HG02870 (cell line): ENCODE data around the gene HIBCH.
"Not testable (repeated sequence)": the region's sequence is repeated elsewhere in the genome, so short reads cannot be mapped to it uniquely, and the experiment has no call there.

Source experiments
- ATAC-seq: cut with Tn5 transposase; IDR thresholded peaks from one replicate; pipeline ENCODE4 v1.9.1; 2021; ENCODE audit warnings: mild to moderate bottlenecking, moderate library complexity; ENCODE audit not compliant: unreplicated experiment

HIBCH gene

DNA sequence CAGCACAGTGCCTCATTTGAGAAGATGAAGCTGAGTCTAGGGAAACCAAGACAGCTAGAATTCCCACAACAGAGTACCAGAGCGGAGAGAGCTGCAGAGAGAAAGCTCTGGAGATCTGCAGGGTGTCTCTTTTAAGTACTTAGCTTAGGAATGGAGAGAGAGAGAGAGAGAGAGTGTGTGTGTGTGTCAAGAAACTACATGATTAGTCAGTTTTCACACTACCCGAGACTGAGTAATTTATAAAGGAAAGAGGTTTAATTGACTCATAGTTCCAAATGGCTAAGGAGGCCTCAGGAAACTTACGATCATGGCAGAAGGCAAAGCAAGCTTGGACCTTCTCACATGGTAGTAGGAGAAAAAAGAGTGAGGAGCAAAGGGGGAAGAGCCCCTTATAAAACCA lies 64.0 kb downstream of the HIBCH start:
- no peak for ATAC-seq

DNA sequence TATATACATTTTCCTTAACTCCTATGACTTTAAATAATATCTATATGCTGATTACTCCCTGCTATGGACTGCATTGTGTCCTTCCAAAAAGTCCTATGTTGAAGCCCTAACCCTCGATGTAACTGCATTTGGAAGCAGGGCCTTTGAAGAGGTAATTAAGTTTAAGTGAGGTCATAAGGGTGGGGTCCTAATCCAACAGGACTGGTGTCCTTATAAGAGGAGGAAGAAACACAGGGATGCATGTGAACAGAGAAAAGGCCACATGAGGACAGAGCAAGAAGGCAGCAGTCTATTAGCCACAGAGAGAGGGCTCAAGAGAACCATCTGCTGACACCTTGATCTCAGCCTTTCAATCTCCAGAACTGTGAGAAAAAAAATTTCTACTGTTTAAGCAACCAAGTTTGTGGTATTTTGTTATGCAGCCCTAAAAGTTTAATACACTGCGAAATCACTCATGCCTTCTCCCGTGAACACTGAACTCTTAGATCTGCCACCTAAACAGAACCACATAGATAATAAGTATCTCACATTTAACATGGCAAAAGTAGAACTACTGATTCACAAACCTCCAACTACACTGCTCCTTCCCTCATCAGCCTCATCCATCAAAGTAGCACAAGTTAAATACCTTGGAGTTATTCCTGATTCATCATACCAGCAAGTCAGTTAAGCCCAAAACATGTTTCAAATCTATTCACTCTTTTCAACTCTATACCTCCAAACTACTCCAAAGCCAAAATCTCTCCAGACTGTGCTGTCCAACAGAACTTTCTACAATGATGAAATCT lies 65.4 kb downstream of the HIBCH start:
- ATAC-seq, result no peak

DNA sequence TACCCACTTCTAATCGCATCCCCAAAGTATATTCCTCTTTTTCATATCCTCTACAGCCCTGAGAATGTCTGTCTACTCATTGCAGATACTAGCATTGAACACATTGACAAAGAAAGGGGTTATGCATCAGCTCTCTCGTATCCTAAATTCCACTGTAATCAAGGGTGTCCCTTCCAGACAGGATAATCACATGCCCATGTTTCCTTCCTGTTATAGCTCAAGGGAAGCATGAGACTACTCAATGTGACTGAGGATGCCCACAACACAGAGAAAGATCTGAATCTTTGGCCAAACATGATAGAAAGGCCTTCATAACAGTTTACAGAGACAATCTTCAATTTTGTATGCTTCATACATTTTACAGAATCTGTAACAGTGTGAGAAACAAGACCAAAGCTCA lies 69.2 kb downstream of the HIBCH start:
- no peak for ATAC-seq

GRCh38 chr2:190235551-190236075 lies 84.0 kb downstream of the HIBCH start:
- ATAC-seq, result no peak

GRCh38 chr2:190235101-190235500 lies 84.5 kb downstream of the HIBCH start:
- ATAC-seq, result no peak

GRCh38 chr2:190223989-190224388 lies 95.6 kb downstream of the HIBCH start:
- ATAC-seq, result not testable (repeated sequence)

- ATAC-seq, result not testable (repeated sequence)
Observed at GRCh38 chr2:190222745-190223144, 96.9 kb downstream of the HIBCH start.

DNA sequence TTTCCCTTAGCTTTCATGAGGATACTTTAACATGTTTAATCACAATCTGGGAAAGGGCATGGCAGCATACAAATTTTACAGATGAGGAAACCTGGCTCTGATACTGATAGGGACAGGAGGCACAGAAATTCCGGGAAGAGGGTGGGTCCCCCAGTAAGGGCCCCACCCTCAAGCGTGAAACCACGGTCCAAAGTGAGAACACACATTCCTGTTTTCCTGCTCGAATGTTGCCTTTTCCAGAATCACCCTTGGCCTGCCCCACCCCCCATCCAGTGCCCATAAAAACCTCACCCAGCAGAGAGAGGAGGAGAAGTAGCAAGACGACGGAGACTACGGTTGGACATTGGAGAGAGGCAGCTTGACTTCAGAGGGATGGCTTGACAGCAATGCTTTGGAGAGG lies 98.2 kb downstream of the HIBCH start:
- no peak for ATAC-seq

DNA sequence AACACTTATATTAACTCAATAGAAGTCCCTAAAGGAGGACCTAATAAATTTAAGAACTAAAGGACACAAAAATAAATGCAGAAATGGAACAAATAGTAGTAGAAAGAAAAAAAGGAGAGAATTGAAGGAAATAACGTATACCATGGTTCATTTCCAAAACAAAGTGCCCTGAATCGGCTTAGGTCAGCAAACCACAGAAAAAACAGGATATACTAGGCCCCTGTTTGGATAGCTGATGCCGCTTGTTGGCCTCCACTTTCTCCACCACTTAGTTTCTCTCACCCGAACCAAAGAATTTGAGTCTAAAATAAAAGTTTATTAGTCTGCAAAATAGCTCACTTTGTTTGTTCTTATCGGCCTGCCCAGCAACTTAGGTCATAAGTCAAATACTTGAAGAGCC lies 100.4 kb downstream of the HIBCH start:
- no peak for ATAC-seq

DNA sequence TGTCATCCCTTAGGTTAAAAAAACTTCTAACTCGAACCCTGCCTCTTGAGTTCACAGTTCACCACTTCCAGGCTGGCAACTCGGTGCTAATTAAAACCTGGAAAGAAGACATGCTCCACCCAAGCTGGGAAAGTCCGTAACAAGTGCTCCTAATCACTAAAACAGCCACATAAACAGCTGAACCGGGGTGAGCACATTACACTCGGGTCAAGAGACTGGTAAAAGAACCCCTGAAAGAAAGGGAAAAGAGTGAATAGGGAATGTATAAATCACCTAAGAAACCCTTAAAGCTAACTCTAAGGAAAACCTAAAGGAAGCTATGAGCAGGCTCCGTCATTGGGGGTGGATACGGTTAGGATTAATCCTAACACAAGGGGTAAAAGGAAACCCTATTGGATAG lies 102.0 kb downstream of the HIBCH start:
- ATAC-seq, result no peak

GRCh38 chr2:190216829-190217228 lies 102.8 kb downstream of the HIBCH start:
- no peak for ATAC-seq

DNA sequence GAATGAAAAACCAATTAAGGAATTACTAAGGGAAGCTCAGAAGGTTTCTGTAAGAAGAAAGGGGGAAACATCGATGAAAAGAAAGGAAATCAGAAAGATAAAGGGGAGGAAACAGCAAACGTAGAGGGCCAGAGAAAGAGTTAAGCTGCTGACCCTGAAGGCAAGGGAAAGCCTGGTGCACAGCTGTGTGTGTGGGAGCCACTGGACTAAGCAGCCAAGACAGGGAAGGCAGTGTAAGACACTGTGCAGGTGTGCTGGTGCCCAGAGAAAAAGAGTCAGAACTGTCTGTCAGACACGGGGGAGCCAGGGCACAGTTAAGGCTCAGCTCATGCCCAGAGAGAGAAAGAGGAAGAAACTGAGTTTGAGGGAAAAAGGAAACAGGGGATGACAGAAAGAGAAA lies 104.0 kb downstream of the HIBCH start:
- ATAC-seq, result no peak

DNA sequence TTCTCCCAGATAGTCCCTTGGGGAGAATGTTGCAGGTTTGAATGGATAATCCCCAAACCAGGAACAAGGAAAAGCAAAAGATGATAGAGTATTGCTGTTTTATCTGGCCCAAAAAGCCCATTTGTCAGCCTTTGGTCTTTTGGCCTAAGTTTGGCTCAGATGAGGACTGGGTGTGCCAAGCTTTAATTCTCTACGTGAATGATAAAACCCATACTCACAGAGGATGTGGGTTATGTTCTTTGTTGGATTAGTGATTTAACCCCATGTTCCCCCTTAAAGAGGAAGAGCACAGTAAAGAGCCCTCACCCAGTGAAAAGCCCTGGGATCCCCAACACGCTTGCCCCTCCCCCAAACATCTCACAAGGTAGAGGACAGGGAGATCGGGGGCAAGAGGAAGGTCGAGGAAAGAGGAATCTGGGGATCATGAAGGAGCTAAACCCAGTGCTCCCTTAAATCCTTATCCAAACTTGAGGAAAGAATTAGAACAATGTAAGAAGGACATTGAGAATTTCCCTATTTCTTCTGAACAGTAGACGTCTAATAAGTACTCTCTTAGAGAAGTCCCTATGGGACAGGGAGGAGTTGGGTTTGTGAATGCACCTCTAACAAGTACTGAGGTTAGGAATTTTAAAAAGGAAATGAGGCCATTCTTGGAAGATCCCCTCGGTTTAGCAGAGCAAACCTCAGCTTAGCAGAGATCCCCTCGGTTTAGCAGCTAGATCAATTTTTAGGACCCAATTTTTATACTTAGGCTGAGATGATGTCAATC lies 105.0 kb downstream of the HIBCH start:
- no peak for ATAC-seq

DNA sequence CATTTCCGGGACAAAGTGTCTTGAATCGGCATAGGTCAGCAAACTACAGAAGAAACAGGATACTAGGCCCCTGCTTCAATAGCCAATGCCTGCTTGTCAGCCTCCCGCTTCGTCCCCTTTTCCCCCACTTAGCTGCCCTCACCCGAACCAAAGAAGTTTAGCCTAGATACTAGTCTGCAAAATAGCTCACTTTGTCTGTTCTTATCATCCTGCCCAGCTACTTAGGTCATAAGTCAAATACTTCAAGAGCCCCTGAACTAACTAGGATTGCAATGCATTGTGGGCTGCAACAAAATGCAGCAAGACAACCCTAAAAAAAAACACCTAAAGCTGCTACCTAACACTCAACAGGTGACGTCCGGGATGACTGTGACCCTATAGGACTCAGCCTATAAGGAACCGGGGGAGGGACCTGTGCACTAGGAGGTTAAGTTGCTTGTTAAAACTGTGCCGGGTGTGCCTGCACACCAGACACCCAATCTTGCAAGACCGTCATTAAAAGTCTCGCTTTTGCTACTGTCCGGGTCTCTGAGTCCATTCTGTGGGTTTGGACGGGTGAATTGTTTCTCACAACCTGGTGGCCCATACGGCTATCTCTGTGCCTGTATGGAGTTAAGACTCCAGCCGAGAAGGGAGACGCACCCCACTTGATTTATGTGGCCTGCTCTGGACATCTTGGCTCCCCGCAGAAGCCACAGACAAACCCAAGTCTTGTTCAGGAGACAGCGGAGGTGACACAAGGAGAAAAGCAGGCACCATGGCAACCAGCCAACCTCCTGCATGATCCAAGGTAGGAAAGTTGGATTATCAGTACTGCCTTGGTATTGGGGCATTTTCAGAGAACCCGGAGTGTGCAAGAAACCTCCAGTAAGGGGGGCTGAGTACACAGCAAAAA lies 105.9 kb downstream of the HIBCH start:
- ATAC-seq, result no peak

GRCh38 chr2:190210471-190210870 lies 109.2 kb downstream of the HIBCH start:
- no peak for ATAC-seq

GRCh38 chr2:190209559-190209958 lies 110.1 kb downstream of the HIBCH start:
- ATAC-seq, result no peak

DNA sequence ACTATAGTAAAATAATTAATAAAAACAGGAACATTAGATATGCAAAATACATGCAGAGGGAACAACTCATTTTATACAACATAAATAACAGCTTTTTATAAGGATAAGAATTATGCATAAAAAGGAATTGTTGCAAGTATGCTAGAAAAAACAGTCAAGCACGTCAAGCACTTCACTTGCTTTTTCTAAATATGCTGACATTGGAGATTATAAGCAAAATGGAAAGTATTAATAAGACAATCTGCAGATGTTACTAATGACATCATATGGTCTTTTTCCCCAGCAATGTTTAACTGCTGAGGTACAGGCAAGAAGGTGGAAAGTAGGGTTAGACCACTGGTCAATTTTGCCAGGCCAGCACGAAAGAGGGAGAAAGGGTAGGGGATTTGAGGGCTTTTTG lies 111.7 kb downstream of the HIBCH start:
- no peak for ATAC-seq

GRCh38 chr2:190205657-190206056 lies 114.0 kb downstream of the HIBCH start:
- no peak for ATAC-seq

DNA sequence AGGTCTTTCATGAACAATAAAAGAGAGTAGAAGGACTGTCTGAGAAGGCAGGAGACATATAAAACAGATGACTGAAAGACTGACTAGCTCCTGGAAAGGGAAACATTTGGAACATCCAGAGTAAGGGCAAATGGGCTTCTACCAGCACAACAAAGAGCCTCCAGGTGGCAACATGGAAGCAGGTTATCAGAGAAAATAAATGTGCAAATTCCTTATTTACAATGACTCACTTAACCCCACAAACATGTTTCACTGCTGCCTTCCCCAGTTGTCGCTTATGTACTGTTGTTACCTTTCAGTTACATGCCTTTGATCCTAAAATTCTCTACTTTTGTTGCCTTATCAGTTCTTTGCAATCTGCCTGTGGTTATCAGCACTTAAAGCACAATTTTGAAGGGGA lies 117.0 kb downstream of the HIBCH start:
- ATAC-seq, result no peak

- ATAC-seq, result no peak
Observed at GRCh38 chr2:190202018-190202417, 117.6 kb downstream of the HIBCH start.

GRCh38 chr2:190200603-190201002 lies 119.0 kb downstream of the HIBCH start:
- ATAC-seq, result no peak
